ENCODE results near the gene ZNF175.

Gene ZNF175

DNA sequence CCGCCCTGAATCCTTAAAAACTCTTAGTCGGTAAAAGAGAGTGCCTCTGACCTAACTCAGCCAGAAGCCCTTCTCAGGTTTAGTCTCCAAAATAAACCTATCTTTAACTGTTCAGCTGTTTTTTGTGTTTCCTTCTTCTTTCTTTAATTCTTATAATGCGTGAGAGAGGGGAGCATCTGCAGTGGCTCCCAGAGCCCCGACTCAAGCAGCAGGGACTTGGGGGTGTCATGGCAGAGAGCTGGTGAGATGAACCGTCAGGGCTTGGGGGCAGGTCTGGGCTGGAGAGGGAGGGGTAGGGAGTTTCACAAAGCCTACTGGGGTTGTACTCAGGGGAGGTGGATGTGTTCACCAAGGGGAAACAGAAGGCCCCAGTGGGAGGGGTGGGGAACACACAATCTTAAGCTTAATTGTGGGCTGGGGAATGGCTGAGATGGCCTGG lies 22.9 kb upstream of the ZNF175 start:
- no peak overlapping the region for H3K4me3 ChIP-seq (ENCODE audit: low read depth, low read length)
- H3K4me1 ChIP-seq = no peaks in the 10 kb centered on the region; the same call in 1 of the 2 replicates
- H3K36me3 ChIP-seq = no peaks in the 10 kb centered on the region
- H3K9me3 ChIP-seq = no peaks in the 10 kb centered on the region
- peaks cover 6% of the 10 kb centered on the region for H3K27me3 ChIP-seq
- TF ChIP-seq, protein P1, sequence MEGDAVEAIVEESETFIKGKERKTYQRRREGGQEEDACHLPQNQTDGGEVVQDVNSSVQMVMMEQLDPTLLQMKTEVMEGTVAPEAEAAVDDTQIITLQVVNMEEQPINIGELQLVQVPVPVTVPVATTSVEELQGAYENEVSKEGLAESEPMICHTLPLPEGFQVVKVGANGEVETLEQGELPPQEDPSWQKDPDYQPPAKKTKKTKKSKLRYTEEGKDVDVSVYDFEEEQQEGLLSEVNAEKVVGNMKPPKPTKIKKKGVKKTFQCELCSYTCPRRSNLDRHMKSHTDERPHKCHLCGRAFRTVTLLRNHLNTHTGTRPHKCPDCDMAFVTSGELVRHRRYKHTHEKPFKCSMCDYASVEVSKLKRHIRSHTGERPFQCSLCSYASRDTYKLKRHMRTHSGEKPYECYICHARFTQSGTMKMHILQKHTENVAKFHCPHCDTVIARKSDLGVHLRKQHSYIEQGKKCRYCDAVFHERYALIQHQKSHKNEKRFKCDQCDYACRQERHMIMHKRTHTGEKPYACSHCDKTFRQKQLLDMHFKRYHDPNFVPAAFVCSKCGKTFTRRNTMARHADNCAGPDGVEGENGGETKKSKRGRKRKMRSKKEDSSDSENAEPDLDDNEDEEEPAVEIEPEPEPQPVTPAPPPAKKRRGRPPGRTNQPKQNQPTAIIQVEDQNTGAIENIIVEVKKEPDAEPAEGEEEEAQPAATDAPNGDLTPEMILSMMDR (IDR thresholded peaks at IDR 0.05; ENCODE audit: low read depth, low read length) = no peak
- DNase-seq = no peak

DNA sequence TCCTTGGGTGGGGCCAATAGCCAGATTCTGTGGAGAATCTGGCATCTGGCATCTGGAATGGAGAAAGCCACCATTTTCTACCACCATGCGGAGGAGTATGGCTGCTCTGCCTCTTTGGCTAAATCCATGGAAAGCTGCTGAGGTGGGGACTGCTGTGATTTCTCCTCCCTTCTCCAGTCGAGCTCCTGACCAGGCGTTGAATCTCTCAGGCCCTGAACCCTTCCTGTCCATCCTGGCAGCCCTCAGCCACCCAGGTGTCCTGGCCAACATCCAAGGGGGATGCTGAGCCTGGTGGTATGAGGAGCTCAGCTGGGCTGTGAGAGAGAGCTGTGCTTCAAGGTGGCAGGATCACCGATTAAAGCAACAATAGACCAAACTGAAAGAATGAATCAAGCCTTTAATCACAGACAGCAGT lies 22.2 kb upstream of the ZNF175 start:
- H3K9me3 ChIP-seq = no peaks in the 10 kb centered on the region

DNA sequence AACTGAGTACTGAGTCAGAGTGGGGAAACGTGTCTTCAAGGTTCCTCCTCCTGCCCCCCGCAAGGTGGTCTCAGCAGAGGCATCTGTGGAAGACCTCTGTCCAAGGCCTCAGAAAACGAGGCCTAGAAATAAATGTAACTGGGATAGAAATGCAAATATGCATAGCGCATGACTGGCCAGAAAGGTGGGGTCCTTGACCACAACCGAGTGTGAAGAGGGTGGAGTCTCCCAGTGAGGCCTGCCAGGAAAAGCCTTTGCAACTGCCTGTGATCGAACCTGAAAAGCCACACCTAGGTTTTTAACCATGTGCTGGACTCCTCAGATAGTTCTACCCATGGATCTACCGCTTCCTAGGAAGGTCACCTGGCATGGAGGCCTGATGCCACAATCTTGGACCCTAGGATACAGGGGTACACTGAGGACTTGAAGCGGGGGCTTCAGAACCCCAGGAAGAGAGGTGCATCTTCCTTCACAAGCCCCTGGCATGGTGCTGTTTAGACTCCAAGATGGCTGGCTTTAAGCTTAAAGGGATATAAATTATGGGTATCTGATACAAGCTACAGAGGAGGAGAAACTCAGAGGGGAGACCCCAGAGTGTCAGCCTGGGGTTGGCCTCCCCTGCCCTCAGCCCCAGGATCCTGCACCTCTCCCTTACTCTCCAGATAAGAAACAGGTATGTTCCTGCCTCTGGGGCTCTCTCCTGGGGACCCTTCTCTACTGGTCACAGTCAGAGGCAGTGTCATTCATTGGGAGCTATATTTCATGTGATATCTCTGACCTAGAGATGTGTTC lies 21.4 kb upstream of the ZNF175 start:
- TF ChIP-seq, protein P1 (IDR thresholded peaks at IDR 0.05; ENCODE audit: low read depth, low read length) = no peak
- no peak for DNase-seq
- H3K4me3 ChIP-seq (ENCODE audit: low read depth, low read length) = no peak overlapping the region
- H3K27me3 ChIP-seq = peaks cover 6% of the 10 kb centered on the region
- no peaks in the 10 kb centered on the region for H3K36me3 ChIP-seq
- H3K9me3 ChIP-seq = no peaks in the 10 kb centered on the region
- H3K4me1 ChIP-seq = no peaks in the 10 kb centered on the region; the same call in 1 of the 2 replicates

More for the DNA sequence above, 22.2 kb upstream of the ZNF175 start:
- peaks cover 6% of the 10 kb centered on the region for H3K27me3 ChIP-seq
- no peak overlapping the region for H3K4me3 ChIP-seq (ENCODE audit: low read depth, low read length)
- no peaks in the 10 kb centered on the region for H3K36me3 ChIP-seq
- H3K4me1 ChIP-seq = no peaks in the 10 kb centered on the region; the same call in 1 of the 2 replicates
- DNase-seq = no peak
- TF ChIP-seq, protein P1 (IDR thresholded peaks at IDR 0.05; ENCODE audit: low read depth, low read length) = no peak

DNA sequence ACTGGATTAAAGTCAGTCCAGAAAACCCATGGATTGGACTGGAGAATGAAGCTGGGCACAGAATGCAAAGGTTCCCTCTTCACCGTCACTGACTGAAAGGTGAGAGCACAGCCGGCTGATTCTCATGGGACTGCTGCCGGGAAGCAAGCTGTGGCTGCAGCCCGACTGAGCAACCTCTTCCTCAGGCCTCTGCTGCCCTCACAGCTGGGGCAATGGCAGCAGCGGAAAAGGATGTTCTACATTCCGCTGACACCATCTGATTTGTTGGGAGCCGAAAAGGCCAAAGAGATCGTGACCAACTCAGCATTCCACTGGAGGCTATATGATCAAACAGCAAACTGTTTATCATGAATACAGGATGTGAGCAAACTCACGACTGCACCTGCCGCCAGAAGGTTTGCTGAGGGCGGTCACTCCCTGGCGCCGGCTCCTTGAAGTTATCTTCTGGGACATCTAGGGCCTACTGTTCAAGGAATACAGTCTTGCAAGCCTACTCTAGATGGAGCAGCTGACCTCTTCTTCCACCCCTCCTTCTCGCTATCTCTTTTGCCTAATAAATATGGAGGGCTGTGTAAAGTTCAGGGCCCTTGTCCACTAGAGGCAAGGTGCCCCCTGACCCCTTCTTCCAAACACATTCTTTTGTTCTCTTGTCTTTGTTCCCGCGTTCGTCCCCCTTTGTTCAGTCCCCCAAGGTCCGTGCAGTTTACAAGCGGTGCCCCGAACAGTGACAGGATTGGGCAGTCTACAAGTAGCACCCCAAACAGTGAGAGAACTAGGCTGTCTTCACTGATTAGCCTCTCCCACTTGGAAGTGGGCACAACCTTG lies 20.0 kb upstream of the ZNF175 start:
- Histone ChIP-seq H3K9me3 (no peaks in the 10 kb centered on the region), H3K4me1 (no peaks in the 10 kb centered on the region; the same call in 1 of the 2 replicates), H3K36me3 (no peaks in the 10 kb centered on the region), H3K4me3 (ENCODE audit: low read depth, low read length) (no peak overlapping the region), H3K27me3 (peaks cover 2% of the 10 kb centered on the region)
- no peak for DNase-seq
- TF ChIP-seq, protein P1 (IDR thresholded peaks at IDR 0.05; ENCODE audit: low read depth, low read length) = no peak

DNA sequence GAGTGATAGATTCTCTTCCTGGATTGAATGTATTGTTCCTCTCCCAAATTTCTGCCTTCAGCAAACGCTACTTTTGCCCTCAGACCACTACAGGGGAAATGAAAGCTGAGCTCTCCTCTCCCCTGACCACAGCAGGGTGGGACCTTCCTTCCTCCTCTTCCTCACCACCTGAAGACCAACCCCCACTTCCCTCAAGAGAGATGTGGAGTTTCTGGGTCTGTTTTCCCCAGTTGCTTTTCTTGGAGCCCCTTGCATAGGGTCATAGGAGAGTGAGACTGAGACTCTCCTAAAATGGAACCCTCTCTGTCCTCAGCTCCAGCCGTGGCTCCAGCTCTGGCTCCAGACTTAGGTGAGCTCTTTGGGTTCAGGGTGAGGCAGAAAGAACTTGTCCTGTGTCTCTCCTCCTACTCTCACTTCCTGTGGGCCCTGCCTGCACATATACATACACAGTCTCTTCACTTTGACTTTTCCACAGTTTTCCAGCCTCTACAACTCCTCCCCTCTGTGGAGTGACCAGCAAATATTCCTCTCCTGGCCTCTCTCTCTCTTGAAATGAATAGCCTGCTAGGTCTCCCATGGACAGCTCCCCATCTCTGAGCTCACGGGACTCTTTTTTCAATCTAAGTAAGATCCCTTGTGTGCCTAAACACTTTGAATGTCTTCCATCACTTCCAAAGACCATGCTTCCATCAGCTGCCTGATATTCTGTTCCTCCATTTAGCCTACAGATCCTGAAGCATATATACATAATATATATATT lies 19.2 kb upstream of the ZNF175 start:
- Histone ChIP-seq H3K9me3 (no peaks in the 10 kb centered on the region), H3K4me3 (ENCODE audit: low read depth, low read length) (no peak overlapping the region), H3K36me3 (no peaks in the 10 kb centered on the region), H3K4me1 (no peaks in the 10 kb centered on the region), H3K27me3 (peaks cover 2% of the 10 kb centered on the region; the same call in 1 of the 2 replicates)
- DNase-seq = no peak
- TF ChIP-seq, protein P1 (IDR thresholded peaks at IDR 0.05; ENCODE audit: low read depth, low read length) = no peak

Data from BE2C (cell line).